Kidney (tissue), 14 donors: Measurements from ENCODE around the gene KRT6A. TPM values are rescaled to one million over a fixed set of nuclear protein-coding genes. Genes with fewer than 3 reads are reported as not detected.

ENCODE experiments used
- DNase-seq, 5 donors: peaks; one replicate each; pipeline ENCODE4 v3.0.0-alpha.2; 2013 to 2020
- FAIRE-seq: peaks from 2 replicates; lab custom pipeline; 2012; peaks lifted over from hg19 to GRCh38; lab: Jason Lieb, UNC
- H3K27ac ChIP-seq, 2 donors: one replicate each; pipeline ENCODE4 v1.7.0; 2013; ENCODE audit warnings: low read depth in 2 of 2, low read length in 2 of 2, inconsistent platforms in 1 of 2
- H3K27me3 ChIP-seq: one replicate; pipeline ENCODE4 v1.7.1; 2013; ENCODE audit warnings: low read length, inconsistent platforms; ENCODE audit not compliant: control insufficient read depth, insufficient read depth
- H3K36me3 ChIP-seq, 3 donors: one replicate each; pipeline versions ENCODE4 v1.7.0 to v1.7.1; 2013; ENCODE audit warnings: low read length in 3 of 3, control low read depth in 1 of 3, inconsistent platforms in 1 of 3; ENCODE audit not compliant: insufficient read depth in 3 of 3, control insufficient read depth in 2 of 3
- H3K4me1 ChIP-seq, 3 donors: one replicate each; pipeline versions ENCODE4 v1.7.0 to v1.7.1; 2013; ENCODE audit warnings: low read length in 3 of 3, inconsistent platforms in 1 of 3, low read depth in 1 of 3; ENCODE audit not compliant: control insufficient read depth in 2 of 3, insufficient read depth in 2 of 3
- H3K4me3 ChIP-seq, 3 donors: one replicate each; pipeline versions ENCODE4 v1.7.0 to v1.8.1; 2013; ENCODE audit warnings: low read length in 3 of 3, control low read depth in 1 of 3, inconsistent platforms in 1 of 3
- H3K9ac ChIP-seq, 3 donors: one replicate each; pipeline versions ENCODE4 v1.7.0 to v1.7.1; 2013; ENCODE audit warnings: low read length in 3 of 3, control low read depth in 1 of 3, inconsistent platforms in 1 of 3
- H3K9me3 ChIP-seq, 3 donors: one replicate each; pipeline versions ENCODE4 v1.7.0 to v1.7.1; 2013; ENCODE audit warnings: low read length in 3 of 3, control low read depth in 1 of 3, inconsistent platforms in 1 of 3; ENCODE audit not compliant: control insufficient read depth in 2 of 3, insufficient read depth in 1 of 3
- intact Hi-C: fragments of 100-400 bp; cut with DNase I; formaldehyde crosslinking; loops from one replicate; pipeline ENCODE4 v1.11.1; 2022
- polyA plus RNA-seq: library from polyadenylated mRNA; stranded (reverse); fragments of 350-450 nt; fragmentation: Illumina TruSeq; extraction: RNeasy Lipid Tissue Mini Kit (QIAGEN cat#74804); gene quantifications from one replicate; pipeline ENCODE4 v1.2.3, GENCODE V29; 2014; ENCODE audit warnings: low read depth, low replicate concordance; ENCODE audit not compliant: insufficient read depth
- total RNA-seq: library from RNA; stranded (reverse); fragmentation: NEBNext Ultra II Directional; extraction: Animal tissue kit (Norgen Biotek cat#: 25700); gene quantifications from one replicate; pipeline ENCODE4 v1.2.1, GENCODE V29; 2021
- TF ChIP-seq, protein P1 (sequence below): IDR thresholded peaks from 3 replicates; pipeline ENCODE4 v1.5.1; 2012; ENCODE audit warnings: mild to moderate bottlenecking, moderate library complexity, borderline replicate concordance; ENCODE audit not compliant: insufficient read depth; ENCODE audit errors: extremely low read depth
- donor health status: control.
- donor health status: control.
- donor health status: control.
- donor health status: control.
- donor health status: control.
- donor health status: DM: yes; HTN: yes; CAD: no.
- donor health status: Normal renal cell carcinoma (clear cell type).

The KRT6A gene
- total and polyA plus RNA-seq, 2 donors from 2014 or later: not detected

DNA sequence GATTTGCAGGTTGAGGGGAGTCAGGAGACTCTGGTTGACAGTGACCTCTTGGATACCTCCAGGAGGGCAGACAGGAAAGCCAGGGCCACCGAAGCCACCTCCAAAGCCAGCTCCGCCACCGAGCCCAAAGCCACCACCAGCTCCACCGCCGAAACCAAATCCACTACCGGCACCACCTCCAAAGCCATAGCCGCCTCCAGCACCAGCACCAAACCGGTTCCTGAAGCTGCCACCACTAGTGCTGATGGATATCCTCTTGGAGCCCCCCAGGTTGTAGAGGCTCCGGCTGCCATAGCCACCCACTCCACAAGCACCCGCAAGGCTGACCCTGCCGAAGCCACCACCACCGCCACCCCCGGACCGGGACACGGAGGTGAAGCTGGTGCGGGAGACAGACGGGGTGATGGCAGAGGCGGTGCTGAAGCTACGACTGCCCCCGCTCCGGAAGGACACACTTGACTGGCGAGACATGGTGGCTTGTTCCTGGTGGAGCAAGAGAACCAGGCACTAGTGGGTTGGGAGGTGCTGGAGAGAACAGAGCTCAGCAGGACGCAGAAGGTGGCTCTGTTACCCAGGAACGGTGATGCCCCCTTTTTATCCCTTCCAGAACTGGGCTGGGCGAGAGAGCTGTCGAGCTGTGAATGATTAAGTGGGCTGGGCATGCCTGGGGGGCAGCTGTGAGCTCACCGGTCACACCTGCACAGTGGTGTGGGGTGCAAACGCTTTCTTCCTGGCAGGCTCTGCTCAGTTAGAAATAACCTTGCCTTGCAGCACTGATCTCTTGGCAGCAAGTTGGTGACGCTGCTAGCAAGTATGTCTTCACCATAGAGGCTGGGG, 27.0 kb upstream of the KRT6A start, which contains the start of gene KRT5:
TSS of gene KRT5 (minus strand) at position 569 of the 837 bp plus-strand sequence. CDS start at position 471, 98 bp downstream.
- no peaks in the 10 kb centered on the region for H3K4me1 ChIP-seq
- H3K27me3 ChIP-seq: no peaks in the 10 kb centered on the region
- peak in 3 of 5 donors; percentile 14 to 67 (median 15) for DNase-seq
- intact Hi-C loops: no loop called here
- TF ChIP-seq, protein P1, sequence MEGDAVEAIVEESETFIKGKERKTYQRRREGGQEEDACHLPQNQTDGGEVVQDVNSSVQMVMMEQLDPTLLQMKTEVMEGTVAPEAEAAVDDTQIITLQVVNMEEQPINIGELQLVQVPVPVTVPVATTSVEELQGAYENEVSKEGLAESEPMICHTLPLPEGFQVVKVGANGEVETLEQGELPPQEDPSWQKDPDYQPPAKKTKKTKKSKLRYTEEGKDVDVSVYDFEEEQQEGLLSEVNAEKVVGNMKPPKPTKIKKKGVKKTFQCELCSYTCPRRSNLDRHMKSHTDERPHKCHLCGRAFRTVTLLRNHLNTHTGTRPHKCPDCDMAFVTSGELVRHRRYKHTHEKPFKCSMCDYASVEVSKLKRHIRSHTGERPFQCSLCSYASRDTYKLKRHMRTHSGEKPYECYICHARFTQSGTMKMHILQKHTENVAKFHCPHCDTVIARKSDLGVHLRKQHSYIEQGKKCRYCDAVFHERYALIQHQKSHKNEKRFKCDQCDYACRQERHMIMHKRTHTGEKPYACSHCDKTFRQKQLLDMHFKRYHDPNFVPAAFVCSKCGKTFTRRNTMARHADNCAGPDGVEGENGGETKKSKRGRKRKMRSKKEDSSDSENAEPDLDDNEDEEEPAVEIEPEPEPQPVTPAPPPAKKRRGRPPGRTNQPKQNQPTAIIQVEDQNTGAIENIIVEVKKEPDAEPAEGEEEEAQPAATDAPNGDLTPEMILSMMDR: no peak
- no peak for FAIRE-seq
- no peak within 1 kb of the TSS for H3K4me3 ChIP-seq
- H3K9me3 ChIP-seq: no peaks in the 10 kb centered on the region
- H3K9ac ChIP-seq: no peak within 1 kb of the TSS
- no peaks in the 10 kb centered on the region for H3K36me3 ChIP-seq
- H3K27ac ChIP-seq: no peak within 1 kb of the TSS

DNA sequence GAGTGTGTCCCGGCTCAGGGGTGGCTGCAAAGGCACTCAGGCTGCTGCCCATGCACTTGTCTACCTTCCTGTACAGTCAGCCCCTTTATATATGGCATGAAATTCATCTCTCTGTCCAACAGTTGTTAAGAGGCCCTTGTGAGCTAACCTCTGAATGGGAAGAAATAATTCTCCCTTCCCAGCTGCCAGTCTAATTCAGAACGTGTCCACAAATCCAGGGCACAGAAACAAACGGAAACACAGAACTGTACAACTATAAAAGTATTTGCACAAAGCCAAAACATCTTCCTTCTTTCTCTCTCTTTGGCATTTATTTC, 26.3 kb upstream of the KRT6A start:
- Histone ChIP-seq H3K9ac (no peak overlapping the region), H3K36me3 (no peaks in the 10 kb centered on the region), H3K27me3 (no peaks in the 10 kb centered on the region), H3K9me3 (no peaks in the 10 kb centered on the region), H3K27ac (no peak overlapping the region), H3K4me3 (no peak overlapping the region), H3K4me1 (no peaks in the 10 kb centered on the region)
- DNase-seq (no peak), FAIRE-seq (no peak)
- intact Hi-C loops: no loop called here
- TF ChIP-seq, protein P1: no peak

DNA sequence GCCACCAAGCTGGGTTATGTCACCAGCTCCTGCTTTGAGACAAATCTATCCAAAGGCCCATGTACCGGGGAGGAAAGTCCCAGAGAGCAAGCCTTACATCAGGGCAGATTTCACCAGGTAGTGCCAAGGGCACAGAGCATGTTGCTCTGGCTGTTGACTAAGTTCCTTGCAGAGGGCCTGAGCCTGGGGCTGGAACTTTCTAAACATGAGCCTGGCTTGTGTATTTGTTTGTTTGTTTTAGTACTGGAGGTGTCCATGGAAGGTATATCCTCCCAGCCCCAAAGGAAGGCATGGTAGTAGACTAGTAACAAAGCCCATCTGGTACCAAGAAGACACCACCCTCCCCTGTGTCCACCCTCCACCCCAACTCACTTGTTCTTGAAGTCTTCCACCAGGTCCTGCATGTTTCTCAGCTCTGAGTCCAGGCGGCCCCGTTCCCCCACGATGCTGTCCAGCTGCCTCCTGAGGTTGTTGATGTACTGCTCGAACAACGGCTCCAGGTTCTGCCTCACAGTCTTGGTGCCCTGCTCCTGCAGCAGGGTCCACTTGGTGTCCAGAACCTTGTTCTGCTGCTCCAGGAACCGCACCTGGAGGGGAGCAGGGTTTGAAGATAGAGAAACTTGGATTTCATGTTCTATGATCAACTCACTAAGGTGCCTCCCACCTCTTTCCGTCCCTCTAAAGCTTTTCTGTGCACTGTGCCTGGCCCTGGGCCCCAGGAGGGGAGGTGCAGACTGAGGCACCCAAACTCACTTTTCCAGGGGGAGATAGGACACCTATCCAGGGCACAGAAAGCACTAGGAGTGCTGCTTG, 25.7 kb upstream of the KRT6A start:
- Histone ChIP-seq H3K4me1 (no peaks in the 10 kb centered on the region), H3K4me3 (no peak overlapping the region), H3K9ac (no peak overlapping the region), H3K27me3 (no peaks in the 10 kb centered on the region), H3K27ac (no peak overlapping the region), H3K9me3 (no peaks in the 10 kb centered on the region), H3K36me3 (no peaks in the 10 kb centered on the region)
- TF ChIP-seq, protein P1: no peak
- FAIRE-seq: no peak
- intact Hi-C loops: no loop called here
- no peak for DNase-seq
